OCI-LY1 (cell line): ENCODE data around the gene CYTH2.

Source experiments
- H2AFZ ChIP-seq: fragments of 200-600 bp; sonication (generic), shearing (Covaris generic); 2 replicates; pipeline ENCODE4 v1.6.0; 2014; ENCODE audit warnings: antibody characterized with exemption, mild to moderate bottlenecking, low read length
- H3F3A ChIP-seq: fragments of 200-600 bp; sonication (generic), shearing (Covaris generic); 2 replicates; pipeline ENCODE4 v1.6.0; 2014; ENCODE audit warnings: mild to moderate bottlenecking, antibody characterized with exemption, low read length, moderate library complexity; ENCODE audit not compliant: insufficient read depth
- H3K27ac ChIP-seq: fragments of 200-600 bp; sonication (generic); 2 replicates; pipeline ENCODE4 v1.5.1; 2014; ENCODE audit warnings: low read length, mixed run types, mild to moderate bottlenecking, low read depth; ENCODE audit not compliant: poor library complexity, severe bottlenecking
- H3K27me3 ChIP-seq: fragments of 200-600 bp; sonication (generic); 2 replicates; pipeline ENCODE4 v1.6.0; 2014; ENCODE audit warnings: antibody characterized with exemption, mild to moderate bottlenecking, low read length, moderate library complexity; ENCODE audit not compliant: insufficient read depth
- H3K36me3 ChIP-seq: fragments of 200-600 bp; sonication (generic); 2 replicates; pipeline ENCODE4 v1.6.1; 2014; ENCODE audit warnings: mild to moderate bottlenecking, antibody characterized with exemption, low read length, moderate library complexity, mixed read lengths; ENCODE audit not compliant: insufficient read depth
- H3K4me1 ChIP-seq: fragments of 200-600 bp; sonication (generic); 2 replicates; pipeline ENCODE4 v1.5.1; 2014; ENCODE audit warnings: mild to moderate bottlenecking, low read length, moderate library complexity; ENCODE audit not compliant: insufficient read depth, severe bottlenecking
- H3K4me2 ChIP-seq: fragments of 200-600 bp; sonication (generic), shearing (Covaris generic); 2 replicates; pipeline ENCODE4 v1.6.1; 2014; ENCODE audit warnings: low read length
- H3K4me3 ChIP-seq: fragments of 200-600 bp; sonication (generic); 2 replicates; pipeline ENCODE4 v1.5.1; 2014; ENCODE audit warnings: low read length, low read depth, mild to moderate bottlenecking, mixed read lengths; ENCODE audit not compliant: poor library complexity, severe bottlenecking
- H3K79me2 ChIP-seq: fragments of 200-600 bp; shearing (Covaris generic); 2 replicates; pipeline ENCODE4 v1.6.1; 2016; ENCODE audit warnings: mixed run types, low read length, mixed read lengths; ENCODE audit not compliant: insufficient read depth
- H3K9ac ChIP-seq: fragments of 200-600 bp; sonication (generic), shearing (Covaris generic); 2 replicates; pipeline ENCODE4 v1.6.1; 2014; ENCODE audit warnings: mild to moderate bottlenecking, low read length, mixed read lengths
- H3K9me2 ChIP-seq: fragments of 200-600 bp; sonication (generic), shearing (Covaris generic); 2 replicates; pipeline ENCODE4 v1.6.1; 2014; ENCODE audit warnings: low read depth, mild to moderate bottlenecking, low read length, mixed read lengths
- H3K9me3 ChIP-seq: fragments of 200-600 bp; shearing (Covaris generic); 2 replicates; pipeline ENCODE4 v1.6.1; 2014; ENCODE audit warnings: low read length, mixed read lengths
- H4K20me1 ChIP-seq: fragments of 200-600 bp; sonication (generic), shearing (Covaris generic); 2 replicates; pipeline ENCODE4 v1.6.0; 2016; ENCODE audit warnings: mild to moderate bottlenecking, low read length; ENCODE audit not compliant: insufficient read depth
- EZH2 ChIP-seq: fragments of 200-600 bp; sonication (generic), shearing (Covaris generic); IDR thresholded peaks from 2 replicates; pipeline ENCODE4 v1.8.0; 2017; ENCODE audit warnings: borderline replicate concordance, mixed run types, mild to moderate bottlenecking, antibody characterized with exemption, low read length, moderate library complexity, mixed read lengths
- TF ChIP-seq, protein P1 (sequence below): fragments of 200-600 bp; sonication (generic), shearing (Covaris generic); IDR thresholded peaks from 2 replicates; pipeline ENCODE4 v1.5.1; 2017; ENCODE audit warnings: mild to moderate bottlenecking, antibody characterized with exemption, low read length, moderate library complexity, mixed read lengths

Gene CYTH2

DNA sequence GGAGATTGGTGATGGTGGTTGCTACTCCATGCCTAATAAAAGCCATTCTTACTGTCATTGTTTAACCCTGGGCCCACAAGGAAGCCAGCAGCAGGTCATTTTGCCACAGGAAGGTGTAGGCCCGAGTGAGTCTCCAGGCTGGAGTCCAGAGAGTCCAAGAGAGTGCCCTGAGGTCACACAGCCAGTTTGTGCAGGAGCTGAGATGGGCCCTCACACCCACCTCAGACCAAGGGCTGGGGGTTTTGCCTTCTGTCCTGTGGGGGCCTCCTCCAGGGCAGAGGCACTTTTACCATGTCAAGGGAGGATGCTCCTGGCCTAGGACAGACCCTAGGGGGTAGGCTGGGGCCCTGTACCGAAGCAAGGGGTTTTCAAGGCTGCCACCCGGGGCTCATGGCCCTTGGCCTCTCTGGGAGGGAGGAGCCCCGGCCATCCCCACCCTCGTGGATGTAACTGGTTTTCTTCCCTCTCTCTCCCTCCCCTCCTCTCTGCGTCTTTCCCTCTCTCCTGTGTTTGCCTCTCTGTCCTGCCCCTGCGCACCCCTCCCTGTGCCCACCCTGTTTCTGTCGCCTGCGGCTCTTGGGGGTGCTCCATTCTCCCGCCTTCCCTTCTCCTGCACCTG, 8.0 kb downstream of the CYTH2 start:
- H3K9me2 ChIP-seq = no peaks in the 10 kb centered on the region
- H3K4me1 ChIP-seq = no peaks in the 10 kb centered on the region
- no peaks in the 10 kb centered on the region for H3K9me3 ChIP-seq
- no peak overlapping the region for H3K4me2 ChIP-seq
- no peaks in the 10 kb centered on the region for H3K27me3 ChIP-seq
- no peaks in the 10 kb centered on the region for H3K79me2 ChIP-seq
- H3K4me3 ChIP-seq = no peak overlapping the region
- TF ChIP-seq, protein P1, sequence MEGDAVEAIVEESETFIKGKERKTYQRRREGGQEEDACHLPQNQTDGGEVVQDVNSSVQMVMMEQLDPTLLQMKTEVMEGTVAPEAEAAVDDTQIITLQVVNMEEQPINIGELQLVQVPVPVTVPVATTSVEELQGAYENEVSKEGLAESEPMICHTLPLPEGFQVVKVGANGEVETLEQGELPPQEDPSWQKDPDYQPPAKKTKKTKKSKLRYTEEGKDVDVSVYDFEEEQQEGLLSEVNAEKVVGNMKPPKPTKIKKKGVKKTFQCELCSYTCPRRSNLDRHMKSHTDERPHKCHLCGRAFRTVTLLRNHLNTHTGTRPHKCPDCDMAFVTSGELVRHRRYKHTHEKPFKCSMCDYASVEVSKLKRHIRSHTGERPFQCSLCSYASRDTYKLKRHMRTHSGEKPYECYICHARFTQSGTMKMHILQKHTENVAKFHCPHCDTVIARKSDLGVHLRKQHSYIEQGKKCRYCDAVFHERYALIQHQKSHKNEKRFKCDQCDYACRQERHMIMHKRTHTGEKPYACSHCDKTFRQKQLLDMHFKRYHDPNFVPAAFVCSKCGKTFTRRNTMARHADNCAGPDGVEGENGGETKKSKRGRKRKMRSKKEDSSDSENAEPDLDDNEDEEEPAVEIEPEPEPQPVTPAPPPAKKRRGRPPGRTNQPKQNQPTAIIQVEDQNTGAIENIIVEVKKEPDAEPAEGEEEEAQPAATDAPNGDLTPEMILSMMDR = no peak
- no peak for TF ChIP-seq EZH2
- H3F3A ChIP-seq = no peaks in the 10 kb centered on the region
- H3K36me3 ChIP-seq = peaks cover 54% of the 10 kb centered on the region
- no peak overlapping the region for H3K9ac ChIP-seq
- no peak overlapping the region for H2AFZ ChIP-seq
- no peaks in the 10 kb centered on the region for H4K20me1 ChIP-seq
- H3K27ac ChIP-seq = no peak overlapping the region

DNA sequence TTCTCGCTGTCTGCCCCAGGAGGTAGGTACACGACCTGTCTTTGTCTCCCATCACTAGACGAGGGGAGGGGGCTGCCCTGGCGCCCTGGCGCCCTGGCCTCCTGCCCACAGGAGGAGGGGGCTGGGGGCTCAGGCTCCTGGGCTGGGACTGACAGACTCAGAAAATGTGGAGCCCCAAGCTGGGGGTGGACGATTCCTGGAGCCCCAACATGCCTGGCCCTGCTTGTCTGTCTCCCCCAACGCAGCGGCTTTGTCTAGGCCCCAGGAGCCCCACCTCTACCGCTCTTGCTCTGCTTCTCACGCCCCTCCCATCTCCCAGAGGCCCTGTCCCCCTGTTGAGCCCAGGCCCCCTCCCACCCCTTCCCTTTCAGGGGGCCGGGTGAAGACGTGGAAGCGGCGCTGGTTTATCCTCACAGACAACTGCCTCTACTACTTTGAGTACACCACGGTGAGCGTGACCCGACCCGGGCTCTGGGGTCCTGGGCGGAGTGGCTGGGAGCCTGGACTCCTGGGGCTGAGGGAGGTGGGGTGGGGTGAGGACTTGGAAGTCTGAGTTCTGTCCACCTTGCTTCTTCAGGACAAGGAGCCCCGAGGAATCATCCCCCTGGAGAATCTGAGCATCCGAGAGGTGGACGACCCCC, 8.6 kb downstream of the CYTH2 start:
- Histone ChIP-seq H3K36me3 (peaks cover 51% of the 10 kb centered on the region), H3K9me2 (no peaks in the 10 kb centered on the region), H2AFZ (no peak overlapping the region), H3K9me3 (no peaks in the 10 kb centered on the region), H3K79me2 (no peaks in the 10 kb centered on the region), H4K20me1 (no peaks in the 10 kb centered on the region), H3K4me2 (no peak overlapping the region), H3K9ac (no peak overlapping the region), H3K27ac (no peak overlapping the region), H3K27me3 (no peaks in the 10 kb centered on the region), H3K4me1 (no peaks in the 10 kb centered on the region), H3K4me3 (no peak overlapping the region), H3F3A (no peaks in the 10 kb centered on the region)
- no peak for TF ChIP-seq EZH2
- TF ChIP-seq, protein P1 = no peak

DNA sequence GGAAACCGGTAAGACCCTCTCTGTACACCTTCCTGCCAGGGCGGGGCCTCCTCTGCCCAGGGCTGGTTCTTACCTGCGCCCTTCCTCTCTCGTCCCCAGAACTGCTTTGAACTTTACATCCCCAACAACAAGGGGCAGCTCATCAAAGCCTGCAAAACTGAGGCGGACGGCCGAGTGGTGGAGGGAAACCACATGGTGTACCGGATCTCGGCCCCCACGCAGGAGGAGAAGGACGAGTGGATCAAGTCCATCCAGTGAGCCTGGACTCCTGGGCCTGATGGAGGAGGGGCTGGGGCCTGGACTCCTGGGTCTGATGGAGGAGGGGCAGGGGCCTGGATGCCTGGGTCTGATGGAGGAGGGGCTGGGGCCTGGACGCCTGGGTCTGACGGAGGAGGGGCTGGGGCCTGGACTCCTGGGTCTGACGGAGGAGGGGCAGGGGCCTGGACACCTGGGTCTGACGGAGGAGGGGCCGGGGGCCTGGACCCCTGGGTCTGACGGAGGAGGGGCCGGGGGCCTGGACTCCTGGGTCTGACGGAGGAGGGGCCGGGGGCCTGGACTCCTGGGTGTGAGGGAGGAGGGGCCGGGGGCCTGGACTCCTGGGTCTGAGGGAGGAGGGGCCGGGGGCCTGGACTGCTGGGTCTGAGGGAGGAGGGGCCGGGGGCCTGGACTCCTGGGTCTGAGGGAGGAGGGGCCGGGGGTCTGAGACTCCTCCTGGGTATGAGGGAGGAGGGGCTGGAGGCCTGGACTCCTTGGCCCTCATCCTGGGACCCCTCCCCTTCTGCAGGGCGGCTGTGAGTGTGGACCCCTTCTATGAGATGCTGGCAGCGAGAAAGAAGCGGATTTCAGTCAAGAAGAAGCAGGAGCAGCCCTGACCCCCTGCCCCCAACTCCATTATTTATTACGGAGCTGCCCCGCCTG, 9.4 kb downstream of the CYTH2 start:
- peaks cover 43% of the 10 kb centered on the region for H3K36me3 ChIP-seq
- no peaks in the 10 kb centered on the region for H3K79me2 ChIP-seq
- H3F3A ChIP-seq = no peaks in the 10 kb centered on the region
- no peaks in the 10 kb centered on the region for H3K9me3 ChIP-seq
- no peak overlapping the region for H3K4me2 ChIP-seq
- H2AFZ ChIP-seq = no peak overlapping the region
- no peaks in the 10 kb centered on the region for H4K20me1 ChIP-seq
- H3K27me3 ChIP-seq = no peaks in the 10 kb centered on the region
- no peak overlapping the region for H3K4me3 ChIP-seq
- H3K27ac ChIP-seq = no peak overlapping the region
- no peaks in the 10 kb centered on the region for H3K4me1 ChIP-seq
- no peak for TF ChIP-seq EZH2
- TF ChIP-seq, protein P1 = no peak
- no peaks in the 10 kb centered on the region for H3K9me2 ChIP-seq
- no peak overlapping the region for H3K9ac ChIP-seq
